ENCODE data around the gene MTA3.
"Not testable (repeated sequence)": the region's sequence is repeated elsewhere in the genome, so short reads cannot be mapped to it uniquely, and the experiment has no call there.

The MTA3 gene

GRCh38 chr2:42726680-42727079 is 158.2 kb downstream of the MTA3 start:
- no peak for DNase-seq

- DNase-seq, result not testable (repeated sequence)
Measured at GRCh38 chr2:42731316-42731715, 162.9 kb downstream of the MTA3 start.

GRCh38 chr2:42733852-42734251 is 165.4 kb downstream of the MTA3 start:
- no peak for DNase-seq

GRCh38 chr2:42736598-42737322 is 168.3 kb downstream of the MTA3 start:
- no peak for DNase-seq

- DNase-seq, result no peak
Measured at GRCh38 chr2:42741140-42741539, 172.7 kb downstream of the MTA3 start.

- DNase-seq, result no peak
Measured at GRCh38 chr2:42742740-42743658, 174.6 kb downstream of the MTA3 start.

- DNase-seq, result no peak
Measured at GRCh38 chr2:42743659-42743990, 175.2 kb downstream of the MTA3 start.

GRCh38 chr2:42744545-42745082 is 176.2 kb downstream of the MTA3 start:
- no peak for DNase-seq

GRCh38 chr2:42747422-42747821 is 179.0 kb downstream of the MTA3 start:
- no peak for DNase-seq

GRCh38 chr2:42748840-42749239 is 180.4 kb downstream of the MTA3 start:
- no peak for DNase-seq

GRCh38 chr2:42752314-42752713 is 183.9 kb downstream of the MTA3 start:
- DNase-seq, result peak in 5 of 58 donors; percentile 9 to 32 (median 31)

GRCh38 chr2:42752816-42753813 is 184.7 kb downstream of the MTA3 start:
- DNase-seq, result peak in 6 of 58 donors; percentile 12 to 52 (median 26)

GRCh38 chr2:42754021-42754775 is 185.8 kb downstream of the MTA3 start:
- DNase-seq, result peak in 34 of 58 donors; percentile 22 to 82 (median 58)

GRCh38 chr2:42754776-42755140 is 186.3 kb downstream of the MTA3 start:
- DNase-seq, result peak in 26 of 58 donors; percentile 33 to 82 (median 57)

- DNase-seq, result peak in 5 of 58 donors; percentile 13 to 43 (median 34)
Measured at GRCh38 chr2:42755191-42755880, 186.9 kb downstream of the MTA3 start.

GRCh38 chr2:42756150-42756775 is 187.8 kb downstream of the MTA3 start:
- no peak for DNase-seq

- no peak for DNase-seq
Measured at GRCh38 chr2:42756966-42757513, 188.6 kb downstream of the MTA3 start.

GRCh38 chr2:42757981-42758740 is 189.7 kb downstream of the MTA3 start:
- no peak for DNase-seq

Measured in anterior cingulate cortex (tissue), 58 donors.